CD4-positive, alpha-beta T cell (primary cell): ENCODE results near the gene COX10. TPM values are rescaled to one million over a fixed set of nuclear protein-coding genes. Genes with fewer than 3 reads are reported as not detected.
"Not testable (repeated sequence)": the region's sequence is repeated elsewhere in the genome, so short reads cannot be mapped to it uniquely, and the experiment has no call there.

Source experiments
- ATAC-seq: fragments of 200-7000 bp; cut with Tn5 transposase; one replicate; pipeline ENCODE4 v1.10.0; 2022; ENCODE audit warnings: mild to moderate bottlenecking; ENCODE audit not compliant: poor library complexity
- CTCF ChIA-PET: fragments of 350-600 bp; sonication (Branson Sonifier 250); formaldehyde crosslinking; loops from one replicate; lab custom pipeline; 2021; ENCODE audit warnings: antibody characterized with exemption, inconsistent platforms; lab: Charles Lee
- POLR2A ChIA-PET: fragments of 350-600 bp; sonication (Branson Sonifier 250); formaldehyde crosslinking; loops from one replicate; lab custom pipeline; 2021; ENCODE audit warnings: antibody characterized with exemption, inconsistent platforms; lab: Charles Lee
- DNase-seq, 14 experiments: peaks; one replicate each; pipeline ENCODE4 v3.0.0-alpha.2; 2013 to 2020; ENCODE audit warnings: mixed read lengths in 2 of 14
- H3K27ac ChIP-seq, 2 donors: one replicate each; pipeline versions ENCODE4 v1.5.1 to v1.7.0; 2013; ENCODE audit warnings: low read length in 2 of 2, low read depth in 1 of 2, mild to moderate bottlenecking in 1 of 2
- H3K27me3 ChIP-seq, 2 experiments: 1 replicate in 1 of 2; 2 replicates in 1 of 2; pipeline versions ENCODE4 v1.6.1 to v1.7.0; 2013; ENCODE audit warnings: low read length in 2 of 2, control low read depth in 1 of 2, mild to moderate bottlenecking in 1 of 2, moderate library complexity in 1 of 2; ENCODE audit not compliant: insufficient read depth in 2 of 2, control insufficient read depth in 1 of 2
- H3K36me3 ChIP-seq: one replicate; pipeline ENCODE4 v1.6.1; 2013; ENCODE audit warnings: low read length, control low read depth; ENCODE audit not compliant: insufficient read depth
- H3K4me1 ChIP-seq: one replicate; pipeline ENCODE4 v1.6.1; 2013; ENCODE audit warnings: low read length, control low read depth; ENCODE audit not compliant: insufficient read depth
- H3K4me3 ChIP-seq: one replicate; pipeline ENCODE4 v1.5.1; 2013; ENCODE audit warnings: mild to moderate bottlenecking, low read length, moderate library complexity
- H3K9me3 ChIP-seq, 2 experiments: 1 replicate in 1 of 2; 2 replicates in 1 of 2; pipeline versions ENCODE4 v1.6.1 to v1.7.0; 2013; ENCODE audit warnings: low read length in 2 of 2, mild to moderate bottlenecking in 2 of 2, control low read depth in 1 of 2, moderate library complexity in 1 of 2; ENCODE audit not compliant: control insufficient read depth in 1 of 2, insufficient read depth in 1 of 2
- H3K27ac Mint-ChIP-seq: one replicate; pipeline ENCODE4 v1.8.0; 2020; ENCODE audit warnings: mixed read lengths
- H3K27me3 Mint-ChIP-seq: one replicate; pipeline ENCODE4 v1.8.0; 2021; ENCODE audit warnings: mixed read lengths
- H3K36me3 Mint-ChIP-seq: one replicate; pipeline ENCODE4 v1.8.0; 2021; ENCODE audit warnings: low read depth, mixed read lengths
- H3K4me1 Mint-ChIP-seq: one replicate; pipeline ENCODE4 v1.8.0; 2021; ENCODE audit warnings: low read depth, mixed read lengths
- H3K4me3 Mint-ChIP-seq: one replicate; pipeline ENCODE4 v1.8.0; 2020; ENCODE audit warnings: mild to moderate bottlenecking, mixed read lengths
- H3K9me3 Mint-ChIP-seq: one replicate; pipeline ENCODE4 v1.8.0; 2020; ENCODE audit warnings: mixed read lengths
- intact Hi-C, 2 experiments: fragments of 100-400 bp; cut with DNase I in 1 of 2; cut with micrococcal nuclease in 1 of 2; formaldehyde crosslinking; loops; one replicate each; pipeline versions ENCODE4 v1.15.1 to v1.9.0; 2023 to 2025; cut with DNase I, micrococcal nuclease
- total RNA-seq, 174 experiments: library from RNA in 2 of 174; stranded (reverse) in 2 of 174; gene quantifications; one replicate each; pipeline ENCODE4 v1.2.3 and lab custom pipeline; 2021 to 2026
- TF ChIP-seq, protein P1 (sequence below): fragments of 200-600 bp; IDR thresholded peaks from one replicate; pipeline ENCODE4 v1.8.0; 2022; ENCODE audit warnings: antibody characterized with exemption, mild to moderate bottlenecking

The COX10 gene
- total RNA-seq, 2 experiments from 2014 or later, result 9.1 to 9.9 TPM

GRCh38 chr17:14169901-14170300 is 100.6 kb downstream of the COX10 start:
- no peak overlapping the region for H3K27ac Mint-ChIP-seq
- peaks cover 10% of the 10 kb centered on the region for H3K4me1 Mint-ChIP-seq
- H3K4me1 ChIP-seq, result no peaks in the 10 kb centered on the region
- peaks cover 26% of the 10 kb centered on the region for H3K36me3 Mint-ChIP-seq
- ATAC-seq (no peak), DNase-seq (no peak)
- TF ChIP-seq, protein P1, sequence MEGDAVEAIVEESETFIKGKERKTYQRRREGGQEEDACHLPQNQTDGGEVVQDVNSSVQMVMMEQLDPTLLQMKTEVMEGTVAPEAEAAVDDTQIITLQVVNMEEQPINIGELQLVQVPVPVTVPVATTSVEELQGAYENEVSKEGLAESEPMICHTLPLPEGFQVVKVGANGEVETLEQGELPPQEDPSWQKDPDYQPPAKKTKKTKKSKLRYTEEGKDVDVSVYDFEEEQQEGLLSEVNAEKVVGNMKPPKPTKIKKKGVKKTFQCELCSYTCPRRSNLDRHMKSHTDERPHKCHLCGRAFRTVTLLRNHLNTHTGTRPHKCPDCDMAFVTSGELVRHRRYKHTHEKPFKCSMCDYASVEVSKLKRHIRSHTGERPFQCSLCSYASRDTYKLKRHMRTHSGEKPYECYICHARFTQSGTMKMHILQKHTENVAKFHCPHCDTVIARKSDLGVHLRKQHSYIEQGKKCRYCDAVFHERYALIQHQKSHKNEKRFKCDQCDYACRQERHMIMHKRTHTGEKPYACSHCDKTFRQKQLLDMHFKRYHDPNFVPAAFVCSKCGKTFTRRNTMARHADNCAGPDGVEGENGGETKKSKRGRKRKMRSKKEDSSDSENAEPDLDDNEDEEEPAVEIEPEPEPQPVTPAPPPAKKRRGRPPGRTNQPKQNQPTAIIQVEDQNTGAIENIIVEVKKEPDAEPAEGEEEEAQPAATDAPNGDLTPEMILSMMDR, result no peak
- ChIA-PET POLR2A (no interaction called here), CTCF (no interaction called here)
- H3K36me3 ChIP-seq, result peaks cover 5% of the 10 kb centered on the region
- no peak overlapping the region for H3K27ac ChIP-seq
- peaks cover 9 to 16% of the 10 kb centered on the region in 2 experiments for H3K9me3 ChIP-seq
- H3K9me3 Mint-ChIP-seq, result peaks cover 6% of the 10 kb centered on the region
- no peak overlapping the region for H3K4me3 ChIP-seq
- H3K4me3 Mint-ChIP-seq, result no peak overlapping the region
- H3K27me3 Mint-ChIP-seq, result no peaks in the 10 kb centered on the region
- no peaks in the 10 kb centered on the region for H3K27me3 ChIP-seq
- intact Hi-C loops, result no loop called here

- H3K27me3 ChIP-seq, H3K4me1 Mint-ChIP-seq, CTCF ChIA-PET, H3K4me3 Mint-ChIP-seq, ATAC-seq, H3K27ac Mint-ChIP-seq, H3K27ac ChIP-seq, H3K36me3 Mint-ChIP-seq, H3K27me3 Mint-ChIP-seq, intact Hi-C loops, H3K4me3 ChIP-seq, DNase-seq, H3K9me3 ChIP-seq, H3K36me3 ChIP-seq, POLR2A ChIA-PET, H3K9me3 Mint-ChIP-seq, H3K4me1 ChIP-seq: not testable (repeated sequence)
Measured at GRCh38 chr17:14176989-14177388, 107.7 kb downstream of the COX10 start.

GRCh38 chr17:14177801-14178200 is 108.5 kb downstream of the COX10 start:
- CTCF ChIA-PET, H3K36me3 Mint-ChIP-seq, H3K27me3 ChIP-seq, H3K9me3 ChIP-seq, H3K27ac Mint-ChIP-seq, H3K27me3 Mint-ChIP-seq, H3K4me1 Mint-ChIP-seq, DNase-seq, H3K36me3 ChIP-seq, H3K4me3 ChIP-seq, ATAC-seq, H3K9me3 Mint-ChIP-seq, H3K4me1 ChIP-seq, intact Hi-C loops, H3K27ac ChIP-seq, POLR2A ChIA-PET, H3K4me3 Mint-ChIP-seq: not testable (repeated sequence)

DNA sequence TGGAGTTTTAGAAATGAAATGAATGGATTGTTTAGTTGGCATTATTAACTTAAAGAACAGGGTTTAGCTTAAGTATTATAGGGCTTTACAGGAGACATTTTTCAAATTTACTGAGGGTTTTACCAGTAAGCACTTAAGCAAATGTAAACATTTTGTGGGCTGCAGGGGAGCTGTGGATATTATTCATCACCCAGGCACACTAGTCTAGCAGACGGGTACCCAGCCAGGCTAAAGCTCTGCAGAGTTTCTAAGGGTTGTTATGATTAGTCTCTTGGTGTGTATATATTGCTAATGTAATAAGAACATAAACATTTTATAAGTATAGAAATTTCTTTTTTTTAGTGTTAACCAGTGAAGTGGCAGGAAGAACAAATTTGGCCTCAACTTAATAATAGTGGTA is 110.6 kb downstream of the COX10 start:
- DNase-seq, H3K36me3 Mint-ChIP-seq, ATAC-seq, H3K36me3 ChIP-seq, H3K4me1 ChIP-seq, H3K4me1 Mint-ChIP-seq, H3K27ac ChIP-seq, H3K4me3 Mint-ChIP-seq, POLR2A ChIA-PET, H3K27me3 Mint-ChIP-seq, H3K27me3 ChIP-seq, H3K9me3 ChIP-seq, H3K27ac Mint-ChIP-seq, intact Hi-C loops, H3K9me3 Mint-ChIP-seq, CTCF ChIA-PET, H3K4me3 ChIP-seq: not testable (repeated sequence)

GRCh38 chr17:14182084-14182483 is 112.8 kb downstream of the COX10 start:
- CTCF ChIA-PET, H3K36me3 ChIP-seq, H3K9me3 ChIP-seq, H3K4me1 Mint-ChIP-seq, intact Hi-C loops, H3K9me3 Mint-ChIP-seq, H3K4me3 ChIP-seq, H3K27me3 ChIP-seq, H3K4me3 Mint-ChIP-seq, ATAC-seq, H3K27ac Mint-ChIP-seq, POLR2A ChIA-PET, H3K27ac ChIP-seq, H3K36me3 Mint-ChIP-seq, H3K4me1 ChIP-seq, H3K27me3 Mint-ChIP-seq, DNase-seq: not testable (repeated sequence)

DNA sequence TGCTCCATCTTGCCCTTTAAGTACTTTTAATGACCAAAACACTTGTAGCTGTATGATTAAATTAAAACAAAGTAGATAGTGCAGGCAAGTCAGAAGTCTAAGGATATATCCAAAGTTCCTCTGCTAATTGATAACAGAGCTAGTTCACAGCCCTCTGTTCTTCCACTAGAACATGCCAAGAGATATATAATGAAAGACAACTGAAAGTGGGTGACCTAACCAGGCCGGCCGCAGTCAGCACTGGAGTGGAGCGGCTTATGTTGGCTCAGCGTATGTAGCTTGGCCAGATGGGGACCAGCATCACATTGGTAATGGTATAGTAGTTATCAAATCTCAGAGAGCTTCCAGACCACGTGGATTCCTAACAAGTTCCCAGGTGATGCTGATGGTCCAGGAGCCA is 115.2 kb downstream of the COX10 start:
- H3K27me3 Mint-ChIP-seq, H3K4me3 Mint-ChIP-seq, intact Hi-C loops, H3K27ac ChIP-seq, H3K36me3 ChIP-seq, CTCF ChIA-PET, H3K4me3 ChIP-seq, H3K4me1 ChIP-seq, ATAC-seq, H3K36me3 Mint-ChIP-seq, DNase-seq, H3K9me3 ChIP-seq, H3K27me3 ChIP-seq, POLR2A ChIA-PET, H3K9me3 Mint-ChIP-seq: not testable (repeated sequence)
- Mint-ChIP-seq H3K4me1 (peaks cover 14% of the 10 kb centered on the region), H3K27ac (peak overlapping the region; percentile 51)

- CTCF ChIA-PET, H3K4me3 ChIP-seq, POLR2A ChIA-PET, ATAC-seq, H3K27ac ChIP-seq, DNase-seq, H3K4me3 Mint-ChIP-seq, H3K9me3 ChIP-seq, intact Hi-C loops, H3K36me3 ChIP-seq, H3K36me3 Mint-ChIP-seq, H3K9me3 Mint-ChIP-seq, H3K27me3 Mint-ChIP-seq, H3K4me1 ChIP-seq, H3K27me3 ChIP-seq: not testable (repeated sequence)
- Mint-ChIP-seq H3K4me1 (peaks cover 32% of the 10 kb centered on the region), H3K27ac (peak overlapping the region; percentile 27)
Measured at GRCh38 chr17:14186443-14186842, 117.1 kb downstream of the COX10 start.
